NOMO-1 treated with DMSO at 0.1 percent for 48 hours (cell line): ENCODE data around the gene CLDN4.

ENCODE experiments used
- DNase-seq: peaks from one replicate; lab custom pipeline; 2025; ENCODE audit not compliant: unreplicated experiment; lab: John Stamatoyannopoulos, UW

The CLDN4 gene

GRCh38 chr7:73842067-73842976 lies 11.5 kb downstream of the CLDN4 start, which contains the start of gene METTL27:
METTL27 (minus strand) TSS chr7:73842516; CDS start chr7:73842140, 376 bp downstream.
- DNase-seq = peak; percentile 100

GRCh38 chr7:73844131-73844547 lies 13.3 kb downstream of the CLDN4 start:
- DNase-seq = no peak

GRCh38 chr7:73844848-73845460 lies 14.2 kb downstream of the CLDN4 start:
- no peak for DNase-seq

DNA sequence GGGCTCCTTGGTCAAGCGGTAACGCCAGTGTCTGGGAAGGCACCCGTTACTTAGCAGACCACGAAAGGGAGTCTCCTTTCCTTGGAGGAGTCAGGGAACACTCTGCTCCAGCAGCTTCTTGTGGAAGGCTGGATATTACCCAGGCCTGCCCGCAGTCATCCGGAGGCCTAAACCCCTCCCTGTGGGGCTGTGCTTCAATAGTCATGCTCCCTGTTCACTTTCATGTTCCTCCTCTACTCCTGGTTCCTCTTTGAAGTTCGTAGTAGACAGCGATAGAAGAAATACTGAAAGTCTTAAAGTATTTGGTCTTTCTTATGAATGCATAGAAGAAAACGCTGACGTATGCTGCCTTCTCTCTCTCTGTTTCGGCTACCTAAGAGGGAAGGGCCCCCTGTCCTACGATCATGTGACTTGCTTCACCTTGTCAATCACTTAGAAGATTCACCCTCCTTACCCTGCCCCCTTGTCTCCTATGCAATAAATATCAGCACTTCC lies 15.0 kb downstream of the CLDN4 start:
- DNase-seq = peak; percentile 99

GRCh38 chr7:73847941-73848723 lies 17.3 kb downstream of the CLDN4 start:
- DNase-seq = no peak

- DNase-seq = peak; percentile 98
Measured at GRCh38 chr7:73850781-73851207, 20.0 kb downstream of the CLDN4 start.

DNA sequence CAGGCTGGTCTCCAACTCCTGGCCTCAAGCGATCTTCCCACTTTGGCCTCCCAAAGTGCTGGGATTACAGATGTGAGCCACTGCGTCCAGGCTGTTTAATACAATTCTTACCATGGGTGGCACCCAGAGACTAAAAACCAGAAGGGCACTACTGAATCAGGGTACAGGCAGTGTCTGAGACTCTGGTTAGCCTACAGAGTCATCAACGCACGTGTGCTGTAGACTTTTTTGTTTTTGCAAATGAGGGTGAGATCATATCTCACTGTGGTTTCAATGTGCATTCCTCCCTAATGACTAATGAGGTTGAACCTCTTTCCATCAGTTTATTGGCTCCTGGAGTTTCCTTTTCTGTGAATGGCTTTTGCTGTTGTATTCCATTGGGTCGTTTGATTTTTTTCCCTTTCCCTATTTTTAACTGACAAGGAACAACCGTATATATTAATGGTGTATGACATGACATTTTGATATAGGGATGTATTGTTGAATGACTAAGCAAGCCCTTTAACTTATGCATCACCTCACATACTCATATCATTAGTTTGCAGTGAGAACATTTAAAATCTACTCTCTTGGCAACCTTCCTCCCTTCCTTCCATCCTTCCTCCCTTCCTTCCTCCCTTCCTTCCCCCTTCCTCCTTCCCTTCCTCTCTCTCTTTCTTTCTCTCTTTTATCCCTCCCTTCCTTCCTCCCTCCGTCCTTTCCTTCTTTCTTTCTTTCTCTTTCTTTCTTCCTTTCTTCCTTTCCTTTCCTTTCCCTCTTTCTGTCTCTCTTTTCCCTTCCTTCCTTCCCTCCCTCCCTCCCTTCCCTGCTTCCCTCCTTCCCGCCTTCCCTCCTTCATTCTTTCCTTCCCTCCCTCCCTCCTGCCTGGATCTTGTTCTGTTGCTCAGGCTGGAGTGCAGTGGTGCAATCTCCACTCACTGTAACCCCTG lies 20.9 kb downstream of the CLDN4 start:
- DNase-seq = peak; percentile 83

- no peak for DNase-seq
Measured at GRCh38 chr7:73852500-73852899, 21.7 kb downstream of the CLDN4 start.

DNA sequence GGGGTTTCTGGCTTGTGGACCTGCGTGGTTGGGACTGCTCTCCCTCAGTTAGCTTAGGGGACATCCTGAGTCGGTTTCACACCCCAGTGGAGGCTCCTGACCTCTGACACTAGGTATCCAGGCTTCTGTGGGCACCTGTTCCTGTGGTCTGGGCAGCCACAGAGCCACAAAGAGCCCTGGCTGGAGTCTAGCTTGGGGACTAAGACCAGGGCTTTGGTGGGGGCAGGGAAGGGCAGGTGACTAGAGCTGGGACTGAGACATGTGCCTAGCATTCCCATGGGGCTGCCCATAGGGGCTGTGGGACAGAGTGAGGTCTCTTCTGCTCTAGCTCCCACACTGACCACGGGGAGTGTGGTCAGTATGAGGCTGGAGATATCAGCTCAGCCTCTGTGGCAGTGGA lies 26.1 kb downstream of the CLDN4 start:
- DNase-seq = no peak

DNA sequence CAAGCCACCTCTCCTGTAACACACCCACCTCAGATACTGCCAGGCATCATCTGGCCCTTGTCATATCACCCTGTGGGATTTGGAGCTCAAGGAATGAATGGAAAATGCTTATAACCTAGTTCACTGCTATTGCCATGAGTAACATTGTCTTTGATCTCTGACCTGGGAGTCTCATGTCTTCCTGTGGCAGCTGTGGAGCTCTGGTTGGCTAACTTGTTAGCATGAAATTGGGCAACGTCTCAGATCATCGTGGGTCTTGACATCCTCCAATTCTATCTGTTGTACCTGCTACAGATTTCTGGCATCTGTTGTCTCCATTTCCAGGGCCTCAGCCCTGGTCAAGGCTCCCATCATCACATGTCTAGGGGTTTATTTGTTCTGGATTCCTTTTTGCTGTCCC lies 28.0 kb downstream of the CLDN4 start:
- DNase-seq = peak; percentile 34

- no peak for DNase-seq
Measured at GRCh38 chr7:73860859-73861258, 30.1 kb downstream of the CLDN4 start, which contains the start of gene TMEM270. TMEM270 (plus strand) TSS chr7:73861159; CDS start chr7:73861195, 36 bp downstream.

DNA sequence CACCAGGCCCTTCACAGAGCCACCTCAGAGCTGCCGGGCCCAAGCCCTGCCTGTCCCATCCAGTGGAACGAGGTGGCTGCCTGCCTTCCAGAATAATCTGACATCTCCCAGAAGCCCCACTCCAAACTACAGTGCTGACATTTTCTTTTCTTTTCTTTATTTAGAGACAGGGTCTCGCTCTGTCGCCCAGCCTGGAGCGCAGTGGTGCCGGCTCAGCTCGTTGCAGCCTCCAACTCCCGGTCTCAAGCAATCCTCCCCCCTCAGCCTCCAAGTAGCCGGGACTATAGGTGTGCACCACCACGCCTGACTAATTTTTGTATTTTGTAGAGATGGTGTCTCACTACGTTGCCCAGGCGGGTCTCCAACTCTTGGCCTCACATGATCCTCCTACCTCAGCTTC lies 30.5 kb downstream of the CLDN4 start:
- DNase-seq = no peak

DNA sequence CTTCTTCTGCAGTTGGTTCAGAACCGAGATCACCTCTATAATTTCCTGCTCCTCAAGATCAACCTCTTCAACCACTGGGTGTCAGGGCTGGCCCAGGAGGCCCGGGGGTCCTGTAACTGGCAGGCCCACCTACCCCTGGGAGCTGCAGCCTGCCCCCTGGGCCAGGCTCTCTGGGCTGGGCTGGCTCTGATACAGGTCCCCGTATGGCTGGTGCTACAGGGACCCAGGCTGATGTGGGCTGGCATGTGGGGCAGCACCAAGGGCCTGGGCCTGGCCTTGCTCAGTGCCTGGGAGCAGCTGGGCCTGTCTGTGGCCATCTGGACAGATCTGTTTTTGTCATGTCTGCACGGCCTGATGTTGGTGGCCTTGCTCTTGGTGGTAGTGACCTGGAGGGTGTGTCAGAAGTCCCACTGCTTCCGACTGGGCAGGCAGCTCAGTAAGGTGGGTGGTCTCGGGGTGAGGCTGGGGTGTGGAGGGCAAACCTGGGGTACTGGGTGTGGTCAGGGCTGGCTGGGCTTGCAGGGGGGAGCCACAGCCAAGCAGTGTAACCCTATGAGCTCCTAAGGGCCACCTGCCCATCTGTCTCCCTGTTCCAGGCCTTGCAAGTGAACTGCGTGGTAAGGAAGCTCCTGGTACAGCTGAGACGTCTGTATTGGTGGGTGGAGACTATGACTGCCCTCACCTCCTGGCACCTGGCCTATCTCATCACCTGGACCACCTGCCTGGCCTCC lies 34.4 kb downstream of the CLDN4 start:
- DNase-seq = no peak

DNA sequence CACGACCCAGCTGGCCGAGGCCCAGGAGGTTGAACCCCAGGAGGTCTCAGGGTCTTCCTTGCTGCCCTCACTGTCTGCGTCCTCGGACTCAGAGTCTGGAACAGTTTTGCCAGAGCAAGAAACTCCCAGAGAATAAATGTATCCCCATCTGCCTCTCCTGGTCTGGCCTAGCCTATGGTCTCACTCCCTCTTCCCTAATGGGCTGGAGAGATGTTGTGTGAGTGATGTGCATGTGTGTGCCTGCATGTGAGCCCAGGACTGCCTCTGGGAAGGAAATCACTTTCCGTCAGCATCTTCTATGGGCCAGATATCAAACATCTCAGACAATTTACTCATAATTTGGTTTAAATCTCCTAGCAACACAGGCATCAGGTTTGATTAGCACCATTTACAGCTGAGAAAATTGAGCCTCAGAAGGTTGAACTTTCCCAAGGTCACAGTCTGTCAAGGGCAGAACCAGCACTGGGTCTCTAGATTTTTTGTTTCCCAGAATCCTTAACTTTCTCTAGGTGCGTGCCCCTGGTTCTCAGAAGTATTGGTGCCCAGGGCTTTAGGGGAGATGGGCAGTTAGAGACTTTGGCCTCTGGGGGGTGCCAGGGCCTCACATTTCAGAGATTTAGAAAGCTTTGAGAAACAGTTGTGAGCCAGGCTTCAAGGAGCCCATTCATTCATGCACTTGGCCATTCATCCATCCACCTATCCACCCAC lies 35.1 kb downstream of the CLDN4 start:
- DNase-seq = peak; percentile 79

- no peak for DNase-seq
Measured at GRCh38 chr7:73866446-73866767, 35.6 kb downstream of the CLDN4 start.

DNA sequence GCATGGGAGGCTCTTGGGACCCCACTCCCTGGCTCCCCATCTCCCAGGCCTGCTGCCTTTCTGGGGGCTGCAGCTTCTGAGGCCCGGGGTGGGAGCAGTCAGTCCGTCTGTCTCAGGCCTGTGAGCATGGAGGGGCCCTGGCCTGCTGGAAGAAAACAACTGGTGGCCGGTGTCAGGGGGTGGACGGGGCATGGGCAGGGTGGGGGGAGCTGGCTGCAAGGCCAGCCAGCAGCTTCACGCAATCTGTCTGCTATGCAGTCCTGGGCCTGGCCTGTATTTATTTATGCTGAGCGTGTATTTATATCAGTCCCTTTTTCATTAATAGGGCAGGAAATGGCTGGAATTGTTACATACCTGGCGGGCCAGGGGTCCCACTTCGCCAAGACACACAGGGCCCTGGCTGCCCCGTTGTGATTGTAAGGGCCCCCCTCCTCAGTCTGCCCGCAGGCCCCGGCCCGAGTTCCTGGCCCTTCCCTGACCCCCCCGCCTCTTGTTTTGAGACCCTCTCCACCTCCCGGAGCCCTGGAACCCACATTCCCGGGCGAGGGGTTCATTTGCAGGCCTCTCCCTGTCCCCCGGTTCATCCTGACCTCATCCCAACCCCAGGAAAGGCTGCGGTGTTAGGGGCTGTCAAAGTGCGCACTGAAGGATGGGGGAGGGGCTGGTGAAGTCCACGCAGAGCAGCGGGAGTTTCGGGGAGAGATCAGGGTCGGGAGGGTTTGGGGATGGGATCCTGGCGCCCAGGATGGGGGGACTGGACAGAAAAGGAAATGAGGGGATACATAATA lies 38.4 kb downstream of the CLDN4 start:
- no peak for DNase-seq

- no peak for DNase-seq
Measured at GRCh38 chr7:73870041-73870492, 39.3 kb downstream of the CLDN4 start.
